DND-41 (cell line): ENCODE measurements around the gene MIPOL1.

Experiments used
- EZH2 ChIP-seq: IDR thresholded peaks from 3 replicates; pipeline ENCODE4 v1.6.1; 2012; ENCODE audit warnings: borderline replicate concordance, low read depth, mild to moderate bottlenecking, moderate library complexity, low read length, inconsistent platforms; ENCODE audit not compliant: severe bottlenecking
- TF ChIP-seq, protein P1 (sequence below): IDR thresholded peaks from 2 replicates; pipeline ENCODE4 v1.5.1; 2012; ENCODE audit warnings: borderline replicate concordance, low read length, moderate library complexity, mild to moderate bottlenecking; ENCODE audit not compliant: poor library complexity, severe bottlenecking; ENCODE audit errors: extremely low read depth

DNA sequence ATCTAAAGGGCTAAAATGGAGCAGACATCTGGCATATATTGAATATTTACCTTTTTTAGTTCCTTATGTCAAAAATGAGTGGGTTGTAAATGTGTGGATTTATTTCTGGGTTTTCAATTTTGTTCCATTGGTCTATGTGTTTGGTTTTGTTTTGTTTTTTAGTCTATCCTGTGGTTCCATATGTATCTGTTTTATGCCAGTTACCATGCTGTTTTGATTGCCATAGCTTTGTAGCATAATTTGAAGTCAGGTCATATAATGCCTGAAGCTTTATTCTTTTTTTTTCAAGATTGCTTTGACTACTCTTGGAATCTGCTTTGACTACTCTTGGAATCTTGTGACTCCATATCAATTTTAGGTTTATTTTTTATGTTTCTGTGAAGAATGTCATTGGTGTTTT is 133.2 kb downstream of the MIPOL1 start:
- TF ChIP-seq, protein P1, sequence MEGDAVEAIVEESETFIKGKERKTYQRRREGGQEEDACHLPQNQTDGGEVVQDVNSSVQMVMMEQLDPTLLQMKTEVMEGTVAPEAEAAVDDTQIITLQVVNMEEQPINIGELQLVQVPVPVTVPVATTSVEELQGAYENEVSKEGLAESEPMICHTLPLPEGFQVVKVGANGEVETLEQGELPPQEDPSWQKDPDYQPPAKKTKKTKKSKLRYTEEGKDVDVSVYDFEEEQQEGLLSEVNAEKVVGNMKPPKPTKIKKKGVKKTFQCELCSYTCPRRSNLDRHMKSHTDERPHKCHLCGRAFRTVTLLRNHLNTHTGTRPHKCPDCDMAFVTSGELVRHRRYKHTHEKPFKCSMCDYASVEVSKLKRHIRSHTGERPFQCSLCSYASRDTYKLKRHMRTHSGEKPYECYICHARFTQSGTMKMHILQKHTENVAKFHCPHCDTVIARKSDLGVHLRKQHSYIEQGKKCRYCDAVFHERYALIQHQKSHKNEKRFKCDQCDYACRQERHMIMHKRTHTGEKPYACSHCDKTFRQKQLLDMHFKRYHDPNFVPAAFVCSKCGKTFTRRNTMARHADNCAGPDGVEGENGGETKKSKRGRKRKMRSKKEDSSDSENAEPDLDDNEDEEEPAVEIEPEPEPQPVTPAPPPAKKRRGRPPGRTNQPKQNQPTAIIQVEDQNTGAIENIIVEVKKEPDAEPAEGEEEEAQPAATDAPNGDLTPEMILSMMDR = no peak
- TF ChIP-seq EZH2 = no peak
